Fibroblast of skin of abdomen (primary cell): ENCODE results near the gene HASPIN.

Experiments
- DNase-seq: peaks from one replicate; pipeline ENCODE4 v3.0.0-alpha.2; 2013

The HASPIN gene

GRCh38 chr17:3768769-3769168 lies 45.1 kb downstream of the HASPIN start:
- no peak for DNase-seq

DNA sequence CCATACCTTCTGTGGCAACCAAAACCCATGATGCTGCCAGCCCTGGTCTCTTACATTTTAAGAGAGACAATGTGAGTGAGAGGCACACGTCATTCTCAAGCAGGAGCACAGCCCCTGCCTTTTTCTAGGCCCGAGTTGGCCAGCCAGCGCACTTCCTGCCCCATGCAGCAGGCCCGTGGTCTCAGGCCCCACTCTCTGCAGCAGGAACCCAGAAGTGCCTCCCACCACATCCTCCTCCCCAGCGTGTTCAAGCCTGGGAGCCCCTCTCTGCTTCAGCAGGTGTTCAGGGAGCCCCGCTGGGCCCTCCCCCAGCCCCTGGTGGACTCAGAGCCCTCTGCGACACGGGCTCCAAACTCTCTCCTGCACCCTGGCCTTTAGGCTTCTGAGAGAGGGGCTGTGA lies 46.8 kb downstream of the HASPIN start:
- no peak for DNase-seq

DNA sequence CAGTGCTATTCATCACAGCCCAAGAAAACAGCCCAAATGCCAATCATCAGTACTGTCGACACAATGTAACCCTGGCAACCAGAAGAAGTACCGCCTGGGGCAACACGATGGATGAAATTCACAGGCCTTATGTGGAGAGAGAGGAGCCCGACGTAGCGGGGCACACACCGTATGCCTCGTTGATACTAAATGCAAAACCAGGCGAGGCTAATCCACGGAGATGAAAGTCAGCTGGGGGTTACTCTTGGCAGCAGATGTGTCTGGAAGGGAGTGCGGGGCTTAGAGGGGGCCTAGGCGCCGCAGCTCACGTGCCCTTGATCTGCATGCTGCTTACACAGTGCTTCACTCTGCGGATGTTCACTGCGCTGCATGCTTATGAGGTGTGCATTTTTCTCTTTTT lies 47.4 kb downstream of the HASPIN start:
- no peak for DNase-seq

DNA sequence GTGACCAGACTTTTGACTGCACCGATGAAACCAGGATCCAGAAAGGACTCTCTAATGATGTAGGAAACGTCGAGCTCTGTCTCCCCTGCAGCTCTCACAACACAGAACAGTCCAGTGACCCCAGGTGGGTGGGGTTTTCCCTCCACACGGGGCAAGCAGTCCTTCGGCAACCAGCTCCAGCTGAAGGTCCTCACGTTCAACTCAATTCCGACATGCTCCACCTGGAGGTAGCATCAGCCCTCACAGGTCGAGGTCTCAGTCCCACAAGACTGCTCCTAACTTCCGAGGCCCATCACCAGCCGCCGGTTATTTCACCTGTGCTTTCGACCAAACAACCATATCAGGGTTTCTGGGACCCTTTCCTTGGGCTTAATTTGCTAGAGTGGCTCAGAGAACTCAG lies 49.1 kb downstream of the HASPIN start:
- DNase-seq, result no peak

DNA sequence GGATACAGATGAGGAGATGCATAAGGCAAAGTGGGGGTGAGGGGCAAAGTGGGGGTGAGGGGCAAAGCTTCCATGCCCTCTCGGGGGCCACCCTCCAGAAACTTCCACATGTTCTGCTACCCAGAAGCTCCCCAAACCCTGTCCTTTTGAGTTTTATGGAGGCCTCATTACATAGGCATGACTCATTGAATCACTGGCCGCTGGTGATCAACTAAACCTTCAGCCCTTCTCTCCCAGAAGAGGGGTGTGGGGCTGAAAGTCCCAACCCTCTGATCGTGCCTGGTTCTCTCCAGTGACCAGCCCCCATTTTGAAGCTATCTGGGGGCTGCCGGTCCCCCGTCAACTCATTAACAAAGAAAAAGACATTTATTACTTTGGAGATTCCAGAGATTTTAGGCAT lies 49.8 kb downstream of the HASPIN start:
- DNase-seq, result peak; percentile 78

DNA sequence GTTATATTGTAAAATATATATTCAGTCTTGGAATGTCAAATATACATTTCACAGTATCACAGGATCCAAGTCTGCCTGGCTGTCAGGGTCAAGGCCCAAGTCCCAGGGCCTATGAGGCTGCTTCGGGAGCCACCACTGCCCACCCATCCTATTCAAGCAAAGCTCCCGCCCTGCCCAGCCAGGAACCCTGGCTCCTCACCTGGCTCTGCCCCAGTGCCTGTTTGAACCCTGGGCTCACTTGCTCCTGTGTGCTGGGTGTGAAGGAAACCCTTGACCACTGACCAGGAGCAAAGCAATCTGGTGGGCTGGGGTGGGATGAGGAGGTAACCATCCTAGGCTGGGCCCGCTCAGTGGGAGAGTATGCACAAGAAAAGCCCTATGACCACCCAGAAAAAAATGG lies 50.3 kb downstream of the HASPIN start:
- no peak for DNase-seq
